SIG-M5 treated with dmso at 0.1 percent for 504 hours (cell line): ENCODE results near the gene PIERCE2.
"Not testable (repeated sequence)": the region's sequence is repeated elsewhere in the genome, so short reads cannot be mapped to it uniquely, and the experiment has no call there.

Experiments
- DNase-seq: peaks from one replicate; lab custom pipeline; 2025; ENCODE audit not compliant: unreplicated experiment; lab: John Stamatoyannopoulos, UW

Gene PIERCE2

DNA sequence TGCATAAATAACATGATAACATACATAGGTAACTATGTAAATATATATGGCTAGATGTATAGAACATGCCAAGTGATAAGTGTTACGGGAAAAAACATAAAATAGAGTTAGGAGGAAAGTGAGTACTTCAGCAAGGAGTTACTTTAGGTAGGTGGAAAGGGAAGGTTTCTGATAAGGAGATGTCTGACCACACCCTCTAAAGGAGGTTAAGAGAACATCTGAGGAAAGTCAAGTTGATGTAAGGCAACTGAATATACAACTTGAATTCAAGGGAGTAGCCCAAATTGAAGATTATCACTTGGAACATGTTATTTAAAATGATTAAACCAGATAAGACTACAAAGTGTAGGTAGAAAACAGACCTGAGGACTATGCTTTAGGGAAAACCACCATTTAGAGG is 13.8 kb downstream of the PIERCE2 start:
- no peak for DNase-seq

DNA sequence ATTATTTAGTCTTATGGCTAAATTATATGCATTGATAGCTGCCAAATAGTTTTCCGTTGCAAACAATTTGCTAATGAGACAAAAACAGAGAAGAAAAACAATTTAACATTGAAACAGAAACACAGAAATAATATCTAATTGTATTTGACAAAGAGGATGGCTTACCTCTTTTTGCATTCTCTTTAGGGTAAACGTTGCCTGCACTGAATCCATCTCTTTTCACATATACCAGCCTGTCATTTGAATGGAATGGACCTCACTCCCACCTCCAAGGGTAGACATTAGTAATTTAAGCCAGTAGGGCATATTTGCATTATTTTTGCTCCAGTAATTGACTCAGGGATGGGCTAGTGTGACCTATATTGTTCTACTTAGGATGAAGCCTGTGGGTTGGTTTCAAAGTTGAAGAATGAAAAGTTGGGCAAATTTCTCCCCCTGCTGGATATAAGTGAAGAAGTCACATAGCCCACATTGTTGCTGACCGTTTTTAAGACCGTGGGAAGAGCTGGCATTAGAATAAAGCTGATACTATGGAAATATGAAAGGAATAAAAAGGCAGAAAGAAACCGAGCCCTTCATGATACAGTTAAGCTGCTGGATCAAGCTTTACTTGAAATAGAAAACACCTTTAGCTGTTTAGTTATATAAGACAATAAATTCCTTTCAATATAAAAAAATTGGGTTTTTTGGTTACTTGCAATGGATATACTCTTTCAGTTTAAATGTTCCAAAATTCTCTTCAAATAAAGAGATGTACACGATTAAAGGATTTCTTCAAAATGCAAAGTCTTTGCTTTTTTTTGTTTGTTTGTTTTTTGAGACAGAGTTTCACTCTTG is 26.9 kb downstream of the PIERCE2 start:
- DNase-seq, result peak; percentile 50

DNA sequence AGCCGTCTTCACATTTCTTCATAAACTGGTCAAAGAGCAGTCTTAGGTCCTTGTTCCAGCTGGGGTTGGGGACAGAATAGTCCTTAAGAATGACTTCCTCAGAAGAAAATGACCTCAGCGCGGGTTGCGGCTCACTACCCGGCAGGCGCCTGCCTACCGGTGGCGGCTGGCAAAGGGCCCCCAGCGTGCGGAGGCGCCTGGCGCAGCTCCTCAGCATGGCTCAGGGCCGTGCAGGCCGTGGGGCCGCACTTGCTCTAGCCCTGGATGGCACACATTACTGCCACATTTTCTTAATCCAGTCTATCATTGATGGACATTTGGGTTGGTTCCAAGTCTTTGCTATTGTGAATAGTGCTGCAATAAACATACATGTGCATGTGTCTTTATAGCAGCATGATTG is 34.8 kb downstream of the PIERCE2 start:
- DNase-seq, result not testable (repeated sequence)

GRCh38 chr15:55445936-55446335 is 37.6 kb downstream of the PIERCE2 start:
- not testable (repeated sequence) for DNase-seq

- DNase-seq, result not testable (repeated sequence)
Measured at GRCh38 chr15:55446379-55447029, 38.2 kb downstream of the PIERCE2 start.

GRCh38 chr15:55447030-55447394 is 38.7 kb downstream of the PIERCE2 start:
- DNase-seq, result not testable (repeated sequence)

DNA sequence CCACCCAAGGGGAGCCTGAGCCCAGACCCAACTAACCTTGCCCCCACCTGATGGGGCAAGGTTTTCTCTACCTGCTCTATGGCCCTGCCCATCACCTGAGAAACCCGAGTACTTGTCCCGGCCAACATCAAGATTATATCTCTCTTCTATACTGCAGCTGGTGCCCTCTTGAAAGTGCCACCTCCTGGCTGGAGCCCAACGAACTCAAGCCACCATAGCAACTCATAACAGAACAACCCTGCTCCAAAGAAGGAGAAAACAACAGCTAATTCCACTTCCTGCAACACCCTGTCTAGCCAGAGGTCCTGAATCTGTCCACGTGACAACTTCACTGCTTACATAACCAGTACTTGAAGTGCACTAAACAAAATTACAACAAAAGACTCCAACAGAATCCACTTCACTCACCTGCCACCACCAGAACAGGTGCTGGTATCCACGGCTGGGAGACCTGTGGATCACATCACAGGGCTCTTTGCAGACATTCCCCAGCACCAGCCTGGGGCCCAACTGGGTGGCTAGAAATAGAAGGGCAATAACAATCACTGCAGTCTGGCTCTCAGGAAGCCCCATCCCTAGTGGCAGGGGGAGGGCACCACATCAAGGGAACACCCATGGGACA is 49.2 kb downstream of the PIERCE2 start:
- DNase-seq, result no peak

DNA sequence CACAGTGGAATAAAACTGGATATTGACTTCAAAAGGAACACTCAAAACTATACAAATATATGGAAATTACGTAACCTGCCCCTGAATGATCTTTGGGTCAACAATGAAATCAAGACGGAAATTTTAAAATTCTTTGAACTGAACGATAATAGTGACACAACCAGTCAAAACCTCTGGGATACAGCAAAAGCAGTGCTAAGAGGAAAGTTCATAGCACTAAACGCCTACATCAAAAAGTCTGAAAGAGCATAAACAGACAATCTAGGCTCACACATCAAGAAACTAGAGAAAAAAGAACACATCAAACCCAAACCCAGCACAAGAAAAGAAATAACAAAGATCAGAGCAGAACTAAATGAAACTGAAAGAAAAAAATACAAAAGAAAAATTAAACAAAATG is 53.2 kb downstream of the PIERCE2 start:
- DNase-seq, result no peak

GRCh38 chr15:55468321-55468720 is 60.0 kb downstream of the PIERCE2 start:
- DNase-seq, result no peak
